Naive thymus-derived CD4-positive, alpha-beta T cell (primary cell): Measurements from ENCODE around the gene NCK1. TPM values are rescaled to one million over a fixed set of nuclear protein-coding genes. Genes with fewer than 3 reads are reported as not detected.
"Not testable (repeated sequence)": the region's sequence is repeated elsewhere in the genome, so short reads cannot be mapped to it uniquely, and the experiment has no call there.

Source experiments
- ATAC-seq: fragments of 150-1000 bp; cut with Tn5 transposase; 2 replicates; pipeline ENCODE4 v1.10.0; 2021; ENCODE audit warnings: mild to moderate bottlenecking, moderate library complexity
- CTCF ChIA-PET: fragments of 350-600 bp; sonication (Branson Sonifier 250); formaldehyde crosslinking; loops from one replicate; lab custom pipeline; 2021; ENCODE audit warnings: antibody characterized with exemption; lab: Charles Lee
- POLR2A ChIA-PET: fragments of 350-600 bp; sonication (Branson Sonifier 250); formaldehyde crosslinking; loops from one replicate; lab custom pipeline; 2021; ENCODE audit warnings: antibody characterized with exemption, inconsistent platforms; lab: Charles Lee
- DNase-seq, 9 donors: peaks; one replicate each; pipeline versions ENCODE4 v3.0.0 to v3.0.0-alpha.2; 2020 to 2022; ENCODE audit warnings: mixed read lengths in 1 of 9
- H3K27ac ChIP-seq: one replicate; pipeline ENCODE4 v1.7.0; 2013; ENCODE audit warnings: mild to moderate bottlenecking, low read depth, low read length, moderate library complexity
- H3K27me3 ChIP-seq, 2 donors: one replicate each; pipeline ENCODE4 v1.7.0; 2013; ENCODE audit warnings: low read length in 2 of 2, mild to moderate bottlenecking in 2 of 2, moderate library complexity in 2 of 2; ENCODE audit not compliant: control insufficient read depth in 2 of 2, insufficient read depth in 2 of 2
- H3K36me3 ChIP-seq, 3 experiments: 1 replicate in 2 of 3; 2 replicates in 1 of 3; pipeline ENCODE4 v1.7.0; 2013; ENCODE audit warnings: low read length in 3 of 3, mild to moderate bottlenecking in 3 of 3, moderate library complexity in 1 of 3; ENCODE audit not compliant: insufficient read depth in 3 of 3, control insufficient read depth in 2 of 3
- H3K4me1 ChIP-seq, 2 donors: one replicate each; pipeline ENCODE4 v1.7.0; 2013; ENCODE audit warnings: low read length in 2 of 2, mild to moderate bottlenecking in 2 of 2, moderate library complexity in 1 of 2; ENCODE audit not compliant: control insufficient read depth in 2 of 2, insufficient read depth in 2 of 2
- H3K4me3 ChIP-seq: 2 replicates; pipeline ENCODE4 v1.7.0; 2013; ENCODE audit warnings: mild to moderate bottlenecking, low read length
- H3K9me3 ChIP-seq, 3 experiments: 1 replicate in 2 of 3; 2 replicates in 1 of 3; pipeline ENCODE4 v1.7.0; 2013; ENCODE audit warnings: low read length in 3 of 3; ENCODE audit not compliant: control insufficient read depth in 2 of 3
- H3K27ac Mint-ChIP-seq, 9 donors: one replicate each; pipeline ENCODE4 v1.8.0; 2020 to 2022; ENCODE audit warnings: mixed read lengths in 9 of 9, mild to moderate bottlenecking in 8 of 9, moderate library complexity in 5 of 9, inconsistent platforms in 2 of 9
- H3K27me3 Mint-ChIP-seq, 5 donors: one replicate each; pipeline ENCODE4 v1.8.0; 2021 to 2022; ENCODE audit warnings: mixed read lengths in 5 of 5, mild to moderate bottlenecking in 1 of 5
- H3K36me3 Mint-ChIP-seq, 5 donors: one replicate each; pipeline ENCODE4 v1.8.0; 2020 to 2022; ENCODE audit warnings: mixed read lengths in 5 of 5, mild to moderate bottlenecking in 3 of 5, inconsistent platforms in 1 of 5
- H3K4me1 Mint-ChIP-seq, 7 donors: one replicate each; pipeline ENCODE4 v1.8.0; 2020 to 2022; ENCODE audit warnings: mixed read lengths in 7 of 7, mild to moderate bottlenecking in 3 of 7, inconsistent platforms in 1 of 7
- H3K4me3 Mint-ChIP-seq, 10 donors: one replicate each; pipeline ENCODE4 v1.8.0; 2020 to 2022; ENCODE audit warnings: mild to moderate bottlenecking in 10 of 10, mixed read lengths in 10 of 10, moderate library complexity in 6 of 10, inconsistent platforms in 2 of 10
- H3K9me3 Mint-ChIP-seq, 11 donors: one replicate each; pipeline ENCODE4 v1.8.0; 2020 to 2022; ENCODE audit warnings: mixed read lengths in 11 of 11, mild to moderate bottlenecking in 4 of 11, inconsistent platforms in 1 of 11, moderate library complexity in 1 of 11
- intact Hi-C, 2 donors: fragments of 100-400 bp; cut with micrococcal nuclease; formaldehyde crosslinking; loops; one replicate each; pipeline ENCODE4 v1.15.1; 2023
- polyA plus RNA-seq, 2 donors: library from polyadenylated mRNA; unstranded; fragments of 300-500 nt; fragmentation: Illumina TruSeq; gene quantifications; one replicate each; pipeline ENCODE4 v1.2.3, GENCODE V29; 2021
- total RNA-seq, 6 experiments: library from RNA in 5 of 6; stranded (reverse) in 5 of 6; gene quantifications; 1 replicate in 5 of 6; 2 replicates in 1 of 6; pipeline ENCODE4 v1.2.3 and lab custom pipeline; 2021 to 2026

Gene NCK1
- total and polyA plus RNA-seq, 7 experiments from 2014 or later: 39.1 to 59.6 (median 47.3) TPM

DNA sequence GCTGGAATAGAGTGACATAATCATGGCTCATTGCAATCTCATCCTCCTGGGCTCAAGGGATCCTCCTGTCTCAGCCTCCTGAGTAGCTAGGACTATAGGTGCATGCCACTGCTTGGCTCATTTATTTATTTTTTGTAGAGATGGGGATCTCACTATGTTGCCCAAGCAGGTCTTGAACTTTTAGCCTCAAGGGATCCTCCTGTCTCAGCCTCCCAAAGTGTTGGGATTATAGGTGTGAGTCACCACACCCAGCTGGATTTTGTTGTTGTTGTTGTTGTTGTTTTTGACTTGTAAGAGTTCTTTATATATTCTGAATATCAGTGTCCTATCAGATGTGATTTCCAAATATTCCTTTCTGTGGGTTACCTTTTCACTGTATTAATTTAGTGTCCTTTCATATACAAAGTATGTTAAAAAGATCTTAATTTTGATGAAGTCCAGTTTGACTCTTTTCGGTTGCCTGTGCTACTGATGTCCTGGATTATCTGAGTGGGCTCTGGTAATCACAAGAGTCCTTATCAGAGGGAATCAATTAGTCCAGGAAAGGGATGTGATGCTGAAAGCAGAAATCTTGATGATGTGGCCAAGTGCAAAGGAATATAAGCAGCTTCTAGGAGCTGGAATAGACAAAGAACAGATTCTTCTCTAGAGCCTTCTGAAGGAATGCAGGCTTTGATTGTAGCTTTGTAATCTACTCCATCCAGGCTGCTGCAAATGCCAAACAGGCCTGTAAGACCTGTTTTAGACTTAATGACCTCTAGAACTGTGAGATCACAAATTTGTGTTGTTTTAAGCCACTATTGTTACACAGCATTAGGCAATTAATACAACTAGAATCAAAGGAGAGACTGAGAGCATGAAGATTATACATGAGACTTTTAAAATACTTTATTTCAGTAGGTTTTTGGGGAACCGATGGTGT is 30.2 kb downstream of the NCK1 start:
- peaks cover 3 to 7% of the 10 kb centered on the region in 2 donors for H3K4me1 ChIP-seq
- peak overlapping the region in 2 of 9 donors; percentile 4 to 22 for H3K27ac Mint-ChIP-seq

GRCh38 chr3:136893848-136894443 is 31.9 kb downstream of the NCK1 start:
- Mint-ChIP-seq H3K27ac (peak overlapping the region in 3 of 9 donors; percentile 26 to 52 (median 34)), H3K36me3 (peaks cover 4 to 56% (median 29%) of the 10 kb centered on the region in 5 donors), H3K27me3 (no peaks in the 10 kb centered on the region), H3K9me3 (peaks cover 0 to 24% (median 4%) of the 10 kb centered on the region in 11 donors), H3K4me1 (peaks cover 38 to 77% (median 68%) of the 10 kb centered on the region in 7 donors), H3K4me3 (peak overlapping the region in 8 of 10 donors; percentile 1 to 49 (median 22))
- Histone ChIP-seq H3K9me3 (no peaks in the 10 kb centered on the region), H3K4me3 (no peak overlapping the region), H3K4me1 (peaks cover 0 to 14% of the 10 kb centered on the region in 2 donors), H3K36me3 (no peaks in the 10 kb centered on the region), H3K27me3 (no peaks in the 10 kb centered on the region), H3K27ac (no peak overlapping the region)
- DNase-seq: no peak
- ChIA-PET CTCF (no interaction called here), POLR2A (no interaction called here)
- ATAC-seq: no peak
- intact Hi-C loops: loop anchor here in 1 of 2 donors (2.0 kb wide), 1 partner anchor 15 kb away; no protein-coding TSS in a partner anchor

More for the DNA sequence above, 30.2 kb downstream of the NCK1 start:
- Mint-ChIP-seq H3K36me3 (peaks cover 4 to 60% (median 28%) of the 10 kb centered on the region in 5 donors), H3K4me1 (peaks cover 40 to 78% (median 65%) of the 10 kb centered on the region in 7 donors), H3K4me3 (peak overlapping the region in 6 of 10 donors; percentile 1 to 48 (median 40)), H3K9me3 (peaks cover 0 to 27% (median 4%) of the 10 kb centered on the region in 11 donors), H3K27me3 (no peaks in the 10 kb centered on the region)
- Histone ChIP-seq H3K4me3 (no peak overlapping the region), H3K36me3 (no peaks in the 10 kb centered on the region), H3K27ac (no peak overlapping the region), H3K27me3 (no peaks in the 10 kb centered on the region), H3K9me3 (no peaks in the 10 kb centered on the region)
- DNase-seq: no peak
- intact Hi-C loops: loop anchor here in 1 of 2 donors (2.0 kb wide), 1 partner anchor 17 kb away; no protein-coding TSS in a partner anchor
- POLR2A ChIA-PET: no interaction called here
- ATAC-seq: no peak
- CTCF ChIA-PET: no interaction called here

DNA sequence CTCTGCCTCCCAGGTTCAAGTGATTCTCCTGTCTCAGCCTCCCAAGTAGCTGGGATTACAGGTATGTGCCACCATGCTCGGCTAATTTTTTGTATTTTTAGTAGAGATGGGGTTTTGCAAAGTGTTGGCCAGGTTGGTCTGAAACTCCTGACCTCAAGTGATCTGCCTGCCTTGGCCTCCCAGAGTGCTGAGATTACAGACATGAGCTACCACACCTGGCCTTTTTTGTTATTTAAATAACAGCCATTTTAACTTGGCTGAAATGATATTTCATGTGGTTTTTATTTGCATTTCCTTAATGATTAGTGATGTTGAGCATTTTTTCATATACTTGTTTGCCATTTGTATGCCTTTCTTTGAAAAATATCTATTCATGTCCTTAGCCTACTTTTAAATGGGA is 35.2 kb downstream of the NCK1 start:
- CTCF ChIA-PET: interaction anchor here (1.1 kb wide), 1 partner anchor 23 kb away, joined by 3 read pairs; no protein-coding TSS in a partner anchor
- peak overlapping the region in 2 of 10 donors; percentile 6 to 26 for H3K4me3 Mint-ChIP-seq
- POLR2A ChIA-PET: not testable (repeated sequence)

DNA sequence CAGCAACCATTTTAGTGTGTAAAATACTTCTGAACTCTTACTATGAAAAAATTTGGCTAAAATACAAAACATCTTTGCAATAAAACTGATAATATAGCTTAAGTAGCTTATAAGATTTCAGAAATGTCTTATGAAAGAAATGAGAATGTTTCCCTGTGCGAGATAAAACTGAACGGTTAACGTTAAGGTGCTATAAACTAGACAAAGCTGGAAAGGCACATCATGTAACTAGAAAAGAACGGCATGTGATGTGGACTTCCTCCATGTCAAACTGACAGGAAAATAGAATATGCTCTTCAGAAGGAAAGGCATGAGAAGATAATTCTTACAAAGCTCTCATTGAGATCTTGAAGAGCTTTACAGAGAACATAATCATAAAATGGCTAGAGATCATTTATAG is 36.5 kb downstream of the NCK1 start:
- Mint-ChIP-seq H3K27me3 (no peaks in the 10 kb centered on the region), H3K4me1 (peaks cover 45 to 77% (median 74%) of the 10 kb centered on the region in 7 donors), H3K4me3 (peak overlapping the region; percentile 11 to 67 (median 44)), H3K36me3 (peaks cover 16 to 56% (median 45%) of the 10 kb centered on the region in 5 donors), H3K27ac (peak overlapping the region; percentile 38 to 86 (median 51)), H3K9me3 (peaks cover 0 to 42% (median 20%) of the 10 kb centered on the region in 11 donors)
- Histone ChIP-seq H3K27ac (peak overlapping the region; percentile 2), H3K9me3 (peaks cover 0 to under 1% (median 0%) of the 10 kb centered on the region in 3 experiments), H3K4me3 (no peak overlapping the region), H3K4me1 (peaks cover 6 to 16% of the 10 kb centered on the region in 2 donors), H3K27me3 (no peaks in the 10 kb centered on the region), H3K36me3 (peaks cover 0 to 6% (median 0%) of the 10 kb centered on the region in 3 experiments)
- intact Hi-C loops: loop anchor here in 1 of 2 donors (5.0 kb wide), 1 partner anchor 36 kb away; the partner anchor contains the start of gene NCK1
- POLR2A ChIA-PET: interaction anchor here (1.4 kb wide), 1 partner anchor 146 kb away, joined by 3 read pairs; the partner anchor contains the start of gene STAG1
- DNase-seq (peak in 1 of 9 donors; percentile 11), ATAC-seq (no peak)
- CTCF ChIA-PET: interaction anchor here (1.1 kb wide), 1 partner anchor 21 kb away, joined by 3 read pairs; no protein-coding TSS in a partner anchor

More for the DNA sequence above, 35.2 kb downstream of the NCK1 start:
- Mint-ChIP-seq H3K9me3 (peaks cover 0 to 30% (median 10%) of the 10 kb centered on the region in 11 donors), H3K36me3 (peaks cover 9 to 57% (median 39%) of the 10 kb centered on the region in 5 donors), H3K4me1 (peaks cover 49 to 84% (median 77%) of the 10 kb centered on the region in 7 donors), H3K27ac (peak overlapping the region in 1 of 9 donors; percentile 46)
- not testable (repeated sequence) for H3K4me3 ChIP-seq, H3K27me3 Mint-ChIP-seq, H3K27ac ChIP-seq, DNase-seq, H3K36me3 ChIP-seq, ATAC-seq, H3K27me3 ChIP-seq, H3K9me3 ChIP-seq
- intact Hi-C loops: loop anchor here in 1 of 2 donors (5.0 kb wide), 1 partner anchor 35 kb away; the partner anchor contains the start of gene NCK1
- H3K4me1 ChIP-seq: peaks cover 6 to 23% of the 10 kb centered on the region in 2 donors

- peak overlapping the region; percentile 33 to 86 (median 51) for H3K27ac Mint-ChIP-seq
- POLR2A ChIA-PET: interaction anchor here (1.4 kb wide), 1 partner anchor 146 kb away, joined by 3 read pairs; the partner anchor contains the start of gene STAG1
- peak overlapping the region; percentile 2 for H3K27ac ChIP-seq
Observed at GRCh38 chr3:136898954-136899353, 36.9 kb downstream of the NCK1 start.

More at GRCh38 chr3:136898954-136899353, 36.9 kb downstream of the NCK1 start:
- H3K27me3 ChIP-seq: no peaks in the 10 kb centered on the region
- H3K9me3 ChIP-seq: peaks cover 0 to 4% (median 3%) of the 10 kb centered on the region in 3 experiments
- H3K4me1 Mint-ChIP-seq: peaks cover 41 to 77% (median 69%) of the 10 kb centered on the region in 7 donors
- ATAC-seq: peak; percentile 37
- CTCF ChIA-PET: no interaction called here
- peaks cover 6 to 16% of the 10 kb centered on the region in 2 donors for H3K4me1 ChIP-seq
- intact Hi-C loops: loop anchor here in 1 of 2 donors (5.0 kb wide), 1 partner anchor 37 kb away; the partner anchor contains the start of gene NCK1
- peak overlapping the region in 8 of 10 donors; percentile 9 to 67 (median 54) for H3K4me3 Mint-ChIP-seq
- DNase-seq: no peak
- H3K4me3 ChIP-seq: no peak overlapping the region
- H3K36me3 ChIP-seq: peaks cover 0 to 9% (median 0%) of the 10 kb centered on the region in 3 experiments
- H3K36me3 Mint-ChIP-seq: peaks cover 16 to 55% (median 47%) of the 10 kb centered on the region in 5 donors
- H3K9me3 Mint-ChIP-seq: peaks cover 0 to 46% (median 22%) of the 10 kb centered on the region in 11 donors
- H3K27me3 Mint-ChIP-seq: no peaks in the 10 kb centered on the region
